ENCODE results near the gene PSME3.

PSME3 gene

GRCh38 chr17:42832934-42833766 lies at the start of gene PSME3:
Gene PSME3 (plus strand): TSS chr17:42833397. CDS start chr17:42833632, 235 bp downstream.
- DNase-seq = peak; percentile 79

- DNase-seq = no peak
These were observed 49.4 kb upstream of the PSME3 start for GRCh38 chr17:42783791-42784138.

- peak; percentile 50 for DNase-seq
These were observed 48.8 kb upstream of the PSME3 start for GRCh38 chr17:42784409-42784808.

GRCh38 chr17:42784811-42785592 lies 48.2 kb upstream of the PSME3 start:
- DNase-seq = no peak

- no peak for DNase-seq
These were observed 45.9 kb upstream of the PSME3 start for GRCh38 chr17:42787266-42787665.

- no peak for DNase-seq
These were observed 41.2 kb upstream of the PSME3 start for GRCh38 chr17:42791948-42792347.

- no peak for DNase-seq
These were observed 40.7 kb upstream of the PSME3 start for GRCh38 chr17:42792545-42792944.

GRCh38 chr17:42795061-42795460 lies 38.1 kb upstream of the PSME3 start:
- DNase-seq = no peak

- DNase-seq = no peak
These were observed 37.7 kb upstream of the PSME3 start for GRCh38 chr17:42795465-42795864.

GRCh38 chr17:42796066-42796758 lies 37.0 kb upstream of the PSME3 start:
- no peak for DNase-seq

GRCh38 chr17:42797067-42798007 lies 35.9 kb upstream of the PSME3 start:
- no peak for DNase-seq

GRCh38 chr17:42798011-42798382 lies 35.2 kb upstream of the PSME3 start:
- DNase-seq = no peak

GRCh38 chr17:42798383-42799380 lies 34.5 kb upstream of the PSME3 start, which contains the start of the genes CNTD1 and COA3:
Gene CNTD1 (plus strand): TSS chr17:42798861. CDS start chr17:42799068, 207 bp downstream.
Gene COA3 (minus strand): TSS chr17:42798704. CDS start chr17:42798681, 23 bp downstream.
- peak; percentile 73 for DNase-seq

- DNase-seq = no peak
These were observed 29.9 kb upstream of the PSME3 start for GRCh38 chr17:42803074-42803883.

GRCh38 chr17:42804918-42805367 lies 28.3 kb upstream of the PSME3 start:
- no peak for DNase-seq

GRCh38 chr17:42806249-42806648 lies 26.9 kb upstream of the PSME3 start:
- DNase-seq = no peak

GRCh38 chr17:42809250-42809649 lies 23.9 kb upstream of the PSME3 start:
- DNase-seq = peak; percentile 29

- DNase-seq = peak; percentile 24
These were observed 18.4 kb upstream of the PSME3 start for GRCh38 chr17:42814633-42815399.

- no peak for DNase-seq
These were observed 15.3 kb upstream of the PSME3 start for GRCh38 chr17:42817866-42818265.

Measured in MV-4-11 (cell line).